HL-60 (cell line): ENCODE results near the gene SAG.

ENCODE experiments used
- DNase-seq, 2 experiments: peaks; one replicate each; pipeline ENCODE4 v3.0.0-alpha.2; 2010 to 2020; ENCODE audit warnings: low read depth in 1 of 2, low spot score in 1 of 2
- H3K27ac ChIP-seq: fragments of 250-450 bp; sonication (Bioruptor Pico); replicated peaks from 2 replicates; pipeline ENCODE4 v1.5.1; 2020; ENCODE audit warnings: mild to moderate bottlenecking, moderate library complexity
- H3K27me3 ChIP-seq: fragments of 250-450 bp; sonication (Bioruptor Pico); 2 replicates; pipeline ENCODE4 v1.5.1; 2021; ENCODE audit warnings: mild to moderate bottlenecking, moderate library complexity; ENCODE audit not compliant: insufficient read depth, poor library complexity, severe bottlenecking
- H3K4me3 ChIP-seq: replicated peaks from 2 replicates; pipeline ENCODE4 v1.5.1; 2011; ENCODE audit warnings: mild to moderate bottlenecking, control low read depth, low read length; ENCODE audit not compliant: insufficient read depth
- CTCF ChIP-seq: IDR thresholded peaks from one replicate; pipeline ENCODE4 v1.5.1; 2011; ENCODE audit warnings: low read length, control low read depth, inconsistent platforms; ENCODE audit not compliant: insufficient read depth
- GABPA ChIP-seq: IDR thresholded peaks from 2 replicates; pipeline ENCODE4 v1.6.1; 2012; ENCODE audit warnings: low read depth
- POLR2AphosphoS5 ChIP-seq: IDR thresholded peaks from 2 replicates; pipeline ENCODE4 v1.6.1; 2012; ENCODE audit warnings: low read depth
- REST ChIP-seq: IDR thresholded peaks from 2 replicates; pipeline ENCODE4 v1.6.1; 2012; ENCODE audit warnings: low read depth; ENCODE audit not compliant: insufficient replicate concordance
- SPI1 ChIP-seq: IDR thresholded peaks from 2 replicates; pipeline ENCODE4 v1.6.1; 2012; ENCODE audit warnings: low read depth, mild to moderate bottlenecking, borderline replicate concordance

Gene SAG

GRCh38 chr2:233273120-233273519 lies 34.5 kb upstream of the SAG start:
- TF ChIP-seq CTCF (no peak), POLR2AphosphoS5 (no peak), REST (no peak), GABPA (no peak), SPI1 (no peak)
- no peak overlapping the region for H3K27ac ChIP-seq
- H3K4me3 ChIP-seq: no peak overlapping the region
- no peak for DNase-seq
- no peaks in the 10 kb centered on the region for H3K27me3 ChIP-seq

- TF ChIP-seq SPI1: no peak
- no peak for DNase-seq
- Histone ChIP-seq H3K4me3 (no peak overlapping the region), H3K27me3 (no peaks in the 10 kb centered on the region), H3K27ac (no peak overlapping the region)
These were observed 32.4 kb upstream of the SAG start for GRCh38 chr2:233275223-233275622.

- Histone ChIP-seq H3K4me3 (no peak overlapping the region), H3K27ac (no peak overlapping the region), H3K27me3 (no peaks in the 10 kb centered on the region)
- no peak for DNase-seq
- TF ChIP-seq POLR2AphosphoS5: no peak
- TF ChIP-seq CTCF: no peak
- TF ChIP-seq REST: no peak
- TF ChIP-seq GABPA: no peak
- no peak for TF ChIP-seq SPI1
These were observed 28.7 kb upstream of the SAG start for GRCh38 chr2:233278921-233279320.

GRCh38 chr2:233280114-233280693 lies 27.4 kb upstream of the SAG start:
- DNase-seq: no peak
- TF ChIP-seq CTCF (no peak), REST (no peak), SPI1 (peak; percentile 69), POLR2AphosphoS5 (no peak), GABPA (no peak)
- no peak overlapping the region for H3K27ac ChIP-seq

More at GRCh38 chr2:233280114-233280693, 27.4 kb upstream of the SAG start:
- H3K27me3 ChIP-seq: no peaks in the 10 kb centered on the region
- H3K4me3 ChIP-seq: no peak overlapping the region
